Activated CD4-positive, alpha-beta T cell treated with anti-CD3 and anti-CD28 coated beads, Interleukin-2, amount 50 U/mL, for 16 hours (primary cell): ENCODE data around the gene AFF1.

ENCODE experiments used
- DNase-seq: peaks from one replicate; pipeline ENCODE4 v3.0.0-alpha.2; 2020

AFF1 gene

DNA sequence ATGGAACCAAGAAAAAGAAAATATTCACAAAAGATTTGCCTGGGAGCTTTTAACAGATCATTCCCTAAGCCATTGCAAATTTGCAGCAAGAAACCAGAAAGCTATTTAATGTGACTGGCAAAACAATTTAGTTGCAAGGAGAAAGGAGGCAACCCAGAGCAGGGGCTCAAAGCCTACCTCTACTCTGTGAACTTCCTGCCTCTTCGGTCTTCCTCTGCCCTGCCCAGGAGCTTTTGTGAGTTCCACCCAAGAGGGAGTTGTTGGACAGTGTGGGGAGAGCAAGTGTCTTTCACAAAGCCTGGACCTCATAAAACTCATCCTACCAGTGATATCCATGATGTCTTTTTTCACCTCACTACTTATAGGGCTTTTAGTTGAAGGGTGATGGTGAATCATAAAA is 107.4 kb downstream of the AFF1 start:
- DNase-seq, result no peak

- DNase-seq, result no peak
These were observed 108.4 kb downstream of the AFF1 start for GRCh38 chr4:87042986-87043820.

DNA sequence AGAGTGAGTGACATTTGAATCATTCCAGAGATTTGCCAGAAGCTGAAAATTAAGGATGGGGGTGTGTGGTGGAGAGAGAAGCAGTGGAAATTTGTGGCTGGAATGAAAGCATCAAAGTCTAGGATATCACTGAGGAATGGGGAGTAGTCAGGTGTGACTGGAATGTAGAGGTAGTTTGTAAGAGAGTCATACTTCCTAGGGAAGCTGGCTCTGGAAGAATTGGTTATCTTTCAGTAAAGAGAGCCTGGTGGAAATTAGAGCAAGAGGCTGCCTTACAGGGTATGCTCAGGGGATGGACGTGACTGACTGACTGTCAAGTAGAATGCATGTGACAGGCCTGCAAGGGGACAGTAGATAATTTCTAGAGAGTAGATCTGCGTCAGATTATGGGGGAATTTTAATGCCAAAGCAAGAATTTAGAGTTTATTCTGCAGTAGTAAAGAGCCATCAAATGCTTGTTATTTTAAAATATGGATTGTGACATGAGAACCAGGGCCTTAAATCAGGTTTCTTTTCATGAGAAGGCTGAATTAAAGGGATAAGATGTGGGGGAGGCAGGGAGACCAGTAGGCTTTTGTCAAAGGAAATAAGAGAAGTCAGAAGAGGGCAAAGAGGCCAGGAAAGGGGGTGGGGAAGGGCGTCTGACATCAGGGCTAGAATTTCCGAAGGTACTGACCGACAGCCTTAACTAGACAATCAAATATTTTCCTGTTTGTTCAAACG is 109.9 kb downstream of the AFF1 start:
- DNase-seq, result no peak

- no peak for DNase-seq
These were observed 110.4 kb downstream of the AFF1 start for GRCh38 chr4:87045234-87045558.

DNA sequence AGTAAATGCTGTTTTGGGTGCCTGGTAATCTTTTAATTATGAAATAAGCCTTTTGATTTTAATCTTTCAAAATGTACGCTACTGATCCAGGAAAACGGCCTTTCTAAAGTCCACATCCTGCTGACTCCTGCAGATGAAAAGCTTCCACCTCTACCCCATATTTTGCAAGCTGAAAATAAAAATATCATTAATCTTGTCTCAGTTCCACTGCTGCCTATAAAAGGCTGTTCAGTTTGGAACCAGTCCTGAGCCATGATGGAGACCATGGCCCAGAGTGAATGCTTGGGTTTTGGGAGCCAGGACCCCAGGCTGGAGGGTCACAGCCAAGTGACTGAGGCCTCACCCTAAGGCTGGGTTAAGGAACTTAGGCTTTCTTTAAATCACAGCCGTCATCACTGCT is 110.8 kb downstream of the AFF1 start:
- no peak for DNase-seq

GRCh38 chr4:87046121-87046551 is 111.3 kb downstream of the AFF1 start:
- no peak for DNase-seq

GRCh38 chr4:87047281-87047798 is 112.5 kb downstream of the AFF1 start:
- no peak for DNase-seq

- no peak for DNase-seq
These were observed 114.7 kb downstream of the AFF1 start for GRCh38 chr4:87049508-87049907.

DNA sequence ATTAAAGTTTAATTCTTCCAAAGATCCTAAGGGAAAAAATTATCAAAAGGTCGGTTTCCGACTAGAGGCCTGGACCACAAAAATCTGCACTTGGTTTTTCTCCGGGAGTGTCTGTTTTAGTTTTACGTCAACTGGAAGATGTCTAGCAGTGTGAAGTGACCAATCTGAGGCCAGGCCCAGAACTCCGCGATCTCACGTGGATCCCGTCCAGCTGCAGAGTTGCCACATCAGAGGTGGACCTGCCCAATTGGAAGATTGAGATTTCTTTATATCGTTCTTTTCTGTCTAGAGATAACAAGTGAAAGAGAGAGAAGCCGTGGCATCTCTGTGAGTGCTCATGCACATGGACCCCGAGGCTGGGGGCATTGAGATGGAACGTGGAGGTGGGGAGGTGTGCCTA is 115.8 kb downstream of the AFF1 start:
- no peak for DNase-seq

DNA sequence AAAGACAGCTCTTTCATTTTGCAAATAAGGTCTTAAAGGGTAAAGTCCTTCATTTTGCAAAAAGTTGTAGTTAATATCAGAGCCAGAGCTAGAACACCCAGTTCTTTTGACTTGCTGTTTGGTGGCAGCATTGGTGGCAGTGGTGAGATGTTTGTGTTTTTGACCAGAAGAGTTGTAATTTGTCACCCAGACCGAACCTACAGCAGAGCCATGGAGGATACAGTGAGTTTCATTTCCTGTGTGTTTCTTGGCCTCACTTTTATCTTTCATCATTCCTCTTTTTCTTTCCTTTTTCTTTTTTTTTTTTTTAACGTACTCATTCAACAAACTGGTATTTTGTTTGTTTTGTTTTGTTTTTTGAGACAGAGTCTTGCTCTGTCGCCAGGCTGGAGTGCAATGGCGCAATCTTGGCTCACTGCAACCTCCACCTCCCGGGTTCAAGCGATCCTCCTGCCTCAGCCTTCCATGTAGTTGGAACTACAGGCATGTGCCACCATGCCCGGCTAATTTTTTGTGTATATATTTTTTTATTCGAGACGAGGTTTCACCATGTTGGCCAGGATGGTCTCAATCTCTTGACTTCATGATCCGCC is 116.4 kb downstream of the AFF1 start:
- peak; percentile 24 for DNase-seq

- DNase-seq, result no peak
These were observed 117.8 kb downstream of the AFF1 start for GRCh38 chr4:87052615-87053014.

- peak; percentile 62 for DNase-seq
These were observed 118.4 kb downstream of the AFF1 start for GRCh38 chr4:87053176-87053658.

GRCh38 chr4:87053802-87054767 is 119.3 kb downstream of the AFF1 start:
- no peak for DNase-seq

- no peak for DNase-seq
These were observed 120.1 kb downstream of the AFF1 start for GRCh38 chr4:87054900-87055299.

GRCh38 chr4:87055311-87055710 is 120.5 kb downstream of the AFF1 start:
- DNase-seq, result no peak

GRCh38 chr4:87056881-87057280 is 122.1 kb downstream of the AFF1 start:
- DNase-seq, result no peak

- no peak for DNase-seq
These were observed 123.1 kb downstream of the AFF1 start for GRCh38 chr4:87057835-87058355.

- DNase-seq, result peak; percentile 83
These were observed 123.7 kb downstream of the AFF1 start for GRCh38 chr4:87058356-87059073.

DNA sequence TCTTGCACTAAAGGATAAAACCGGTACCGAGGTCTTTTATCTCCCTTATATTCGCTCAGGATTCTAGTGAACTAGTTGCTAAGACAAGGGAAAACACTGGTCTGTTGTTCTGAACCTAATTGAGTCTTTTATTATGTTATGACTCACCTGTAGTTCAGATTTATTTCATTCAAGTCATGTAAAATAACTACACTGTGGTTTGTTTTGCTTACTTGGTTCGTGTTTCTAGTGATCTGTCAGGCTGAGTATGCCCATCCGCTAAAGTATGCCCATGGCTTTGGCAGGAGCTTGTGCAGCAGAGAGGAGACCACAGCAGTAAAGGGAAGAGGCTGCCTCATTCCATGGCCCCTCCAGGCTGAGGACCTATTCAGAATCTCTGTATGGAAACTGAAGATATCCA is 126.1 kb downstream of the AFF1 start:
- peak; percentile 80 for DNase-seq

DNA sequence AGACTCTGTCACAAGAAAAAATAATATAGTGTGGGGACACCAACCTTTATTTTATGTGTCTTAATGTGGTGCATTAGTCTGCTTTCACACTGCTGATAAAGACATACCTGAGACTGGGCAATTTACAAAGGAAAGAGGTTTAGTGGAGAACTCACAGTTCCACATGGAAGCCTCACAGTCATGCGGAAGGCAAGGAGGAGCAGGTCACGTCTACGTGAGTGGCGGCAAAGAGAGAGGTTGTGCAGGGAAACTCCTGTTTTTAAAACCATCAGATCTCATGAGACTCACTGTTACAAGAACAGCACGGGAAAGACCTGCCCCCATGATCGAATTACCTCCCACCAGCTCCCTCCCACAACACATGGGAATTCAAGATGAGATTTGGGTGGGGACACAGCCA is 130.2 kb downstream of the AFF1 start:
- no peak for DNase-seq

DNA sequence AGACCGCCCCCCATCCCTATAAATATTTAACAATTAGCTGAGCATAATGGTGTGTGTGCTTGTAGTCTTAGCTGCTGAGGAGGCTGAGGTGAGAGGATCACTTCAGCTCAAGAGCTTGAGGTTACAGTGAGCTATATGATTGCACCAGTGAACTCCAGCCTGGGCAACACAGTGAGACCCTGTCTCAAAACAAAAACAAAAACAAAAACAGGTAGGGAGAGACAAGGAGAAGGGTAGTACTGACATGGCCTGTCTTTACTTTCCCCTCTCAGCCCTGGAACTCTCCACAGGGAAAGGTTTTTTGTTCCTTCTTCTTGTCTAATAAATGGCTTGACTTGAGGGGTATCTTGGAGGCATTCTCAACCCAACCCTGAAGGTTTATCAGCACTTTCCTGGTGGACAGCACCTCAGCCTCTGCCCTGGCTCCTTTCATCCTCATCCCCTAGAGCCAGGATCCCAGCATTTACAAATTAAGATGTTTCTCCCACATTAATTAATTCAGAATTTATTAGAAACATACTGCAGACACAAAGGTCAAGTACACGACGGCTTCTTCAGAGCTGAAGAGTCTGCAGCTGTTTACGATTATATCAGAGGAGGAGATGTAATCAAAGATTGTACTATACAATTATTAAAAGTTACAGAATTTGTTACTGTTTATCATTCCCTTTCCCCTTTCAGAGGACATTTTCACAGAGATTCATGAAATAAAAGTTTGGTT is 131.8 kb downstream of the AFF1 start:
- no peak for DNase-seq
